Muscle of back (tissue), 10 donors: ENCODE measurements around the gene DOC2B. TPM values are rescaled to one million over a fixed set of nuclear protein-coding genes. Genes with fewer than 3 reads are reported as not detected.

Experiments used
- polyA plus RNA-seq, 10 donors: library from polyadenylated mRNA; unstranded; fragments of 120-200 nt; gene quantifications; one replicate each; pipeline ENCODE4 v1.2.1, GENCODE V29; 2013; ENCODE audit not compliant: insufficient read length in 10 of 10

The DOC2B gene
- polyA plus RNA-seq, 10 donors: 3.2 to 6.1 (median 4.6) TPM

Other genes starting within 250 kb of the DOC2B start
- gene SCGB1C2, start 44.1 kb downstream of the DOC2B start, polyA plus RNA-seq: not detected
- 1 to 10 TPM; 3.1 to 6.9 (median 3.9) TPM for gene RPH3AL, start 171.2 kb upstream of the DOC2B start, polyA plus RNA-seq